HEK293 (cell line): ENCODE measurements around the gene KLHL21.

Experiments used
- CTCF ChIA-PET: fragments of 350-600 bp; formaldehyde crosslinking; extraction: SDS; loops from one replicate; lab custom pipeline; 2021; ENCODE audit warnings: antibody characterized with exemption; lab: Yijun Ruan, JAX
- POLR2A ChIA-PET: fragments of 300-600 bp; formaldehyde crosslinking; extraction: SDS; loops from one replicate; lab custom pipeline; 2020; ENCODE audit warnings: antibody characterized with exemption, inconsistent platforms; lab: Yijun Ruan, JAX
- H3K27ac ChIP-seq: fragments of 200-500 bp; sonication (Bioruptor generic); 2 replicates; pipeline ENCODE4 v1.5.1; 2014; ENCODE audit warnings: low read depth, low read length, control low read depth, inconsistent platforms; ENCODE audit errors: extremely low read depth
- H3K36me3 ChIP-seq, 2 experiments: fragments of 200-500 bp in 1 of 2; sonication (Bioruptor generic) in 1 of 2; 1 replicate in 1 of 2; 2 replicates in 1 of 2; pipeline ENCODE4 v1.5.1; 2014 to 2017; ENCODE audit warnings: inconsistent platforms in 2 of 2, low read length in 2 of 2; ENCODE audit not compliant: control insufficient read depth in 2 of 2, insufficient read depth in 1 of 2
- H3K4me1 ChIP-seq: fragments of 200-500 bp; sonication (Bioruptor generic); 2 replicates; pipeline ENCODE4 v1.5.1; 2014; ENCODE audit warnings: mild to moderate bottlenecking, low read length, inconsistent platforms; ENCODE audit not compliant: control insufficient read depth, insufficient read depth
- H3K4me3 ChIP-seq: 2 replicates; pipeline ENCODE4 v1.5.1; 2011; ENCODE audit warnings: low read depth, mild to moderate bottlenecking, control low read depth, low read length, moderate library complexity
- H3K9me3 ChIP-seq: fragments of 200-500 bp; sonication (Bioruptor generic); 2 replicates; pipeline ENCODE4 v1.5.1; 2014; ENCODE audit warnings: low read depth, low read length, inconsistent platforms; ENCODE audit not compliant: control insufficient read depth, insufficient read depth
- GFI1B ChIP-seq: fragments of 450-650 bp; formaldehyde crosslinking; IDR thresholded peaks from 2 replicates; pipeline ENCODE4 v1.5.1; 2016; ENCODE audit warnings: missing biosample characterization, missing genetic modification characterization
- GLIS2 ChIP-seq: fragments of 450-650 bp; formaldehyde crosslinking; IDR thresholded peaks from 2 replicates; pipeline ENCODE4 v1.5.1; 2016; ENCODE audit warnings: missing biosample characterization, missing genetic modification characterization
- HOXA7 ChIP-seq: sonication (generic); formaldehyde crosslinking; IDR thresholded peaks from 2 replicates; pipeline ENCODE4 v1.8.1; 2022; ENCODE audit warnings: missing genetic modification reagents, borderline replicate concordance
- IKZF3 ChIP-seq: fragments of 450-650 bp; IDR thresholded peaks from 2 replicates; pipeline ENCODE4 v1.5.0; 2018; ENCODE audit warnings: missing biosample characterization, mild to moderate bottlenecking, missing genetic modification characterization, moderate library complexity
- KLF1 ChIP-seq: fragments of 450-650 bp; formaldehyde crosslinking; IDR thresholded peaks from 2 replicates; pipeline ENCODE4 v1.5.1; 2016; ENCODE audit warnings: missing biosample characterization, missing genetic modification characterization
- OSR2 ChIP-seq: fragments of 450-650 bp; formaldehyde crosslinking; IDR thresholded peaks from 2 replicates; pipeline ENCODE4 v1.5.1; 2016; ENCODE audit warnings: missing biosample characterization, missing genetic modification characterization
- PRDM1 ChIP-seq: fragments of 450-650 bp; formaldehyde crosslinking; IDR thresholded peaks from 2 replicates; pipeline ENCODE4; 2016; ENCODE audit warnings: missing biosample characterization, missing genetic modification characterization
- TCF7L2 ChIP-seq: IDR thresholded peaks from 2 replicates; pipeline ENCODE4 v1.6.1; 2011; ENCODE audit warnings: low read depth, mild to moderate bottlenecking, inconsistent platforms, low read length, moderate library complexity, borderline replicate concordance
- ZNF121 ChIP-seq: fragments of 450-650 bp; formaldehyde crosslinking; IDR thresholded peaks from 2 replicates; pipeline ENCODE4 v1.5.1; 2016; ENCODE audit warnings: missing biosample characterization, missing genetic modification characterization
- ZNF202 ChIP-seq: fragments of 450-650 bp; formaldehyde crosslinking; IDR thresholded peaks from 2 replicates; pipeline ENCODE4 v1.5.1; 2016; ENCODE audit warnings: missing biosample characterization, missing genetic modification characterization, borderline replicate concordance
- ZNF211 ChIP-seq: fragments of 450-650 bp; formaldehyde crosslinking; IDR thresholded peaks from 2 replicates; pipeline ENCODE4 v1.5.1; 2016; ENCODE audit warnings: low read depth, missing biosample characterization, missing genetic modification characterization
- ZNF214 ChIP-seq: fragments of 450-650 bp; formaldehyde crosslinking; IDR thresholded peaks from 2 replicates; pipeline ENCODE4 v1.5.1; 2017; ENCODE audit warnings: missing biosample characterization, mild to moderate bottlenecking, missing genetic modification characterization, borderline replicate concordance
- ZNF248 ChIP-seq: fragments of 450-650 bp; formaldehyde crosslinking; IDR thresholded peaks from 2 replicates; pipeline ENCODE4 v1.5.1; 2017; ENCODE audit warnings: missing biosample characterization, missing genetic modification characterization
- ZNF335 ChIP-seq: fragments of 450-650 bp; formaldehyde crosslinking; conservative IDR thresholded peaks from 2 replicates; pipeline ENCODE4 v1.5.1; 2016; ENCODE audit warnings: missing biosample characterization, missing genetic modification characterization
- ZNF404 ChIP-seq: fragments of 450-650 bp; formaldehyde crosslinking; IDR thresholded peaks from 2 replicates; pipeline ENCODE4 v1.5.1; 2017; ENCODE audit warnings: missing biosample characterization, missing genetic modification characterization
- ZNF48 ChIP-seq: fragments of 450-650 bp; formaldehyde crosslinking; IDR thresholded peaks from 2 replicates; pipeline ENCODE4 v1.5.1; 2016; ENCODE audit warnings: missing biosample characterization, missing genetic modification characterization
- ZNF501 ChIP-seq: fragments of 450-650 bp; formaldehyde crosslinking; IDR thresholded peaks from 2 replicates; pipeline ENCODE4 v1.5.1; 2016; ENCODE audit warnings: missing biosample characterization, missing genetic modification characterization
- ZNF549 ChIP-seq: fragments of 450-650 bp; IDR thresholded peaks from 2 replicates; pipeline ENCODE4 v1.5.1; 2018; ENCODE audit warnings: missing biosample characterization, missing genetic modification characterization, mild to moderate bottlenecking, inconsistent platforms, moderate library complexity
- ZNF610 ChIP-seq: fragments of 450-650 bp; formaldehyde crosslinking; IDR thresholded peaks from 2 replicates; pipeline ENCODE4 v1.5.1; 2016; ENCODE audit warnings: missing biosample characterization, missing genetic modification characterization, borderline replicate concordance
- ZNF624 ChIP-seq: fragments of 450-650 bp; formaldehyde crosslinking; IDR thresholded peaks from 2 replicates; pipeline ENCODE4 v1.5.1; 2017; ENCODE audit warnings: missing biosample characterization, missing genetic modification characterization
- ZNF707 ChIP-seq: fragments of 450-650 bp; formaldehyde crosslinking; IDR thresholded peaks from 2 replicates; pipeline ENCODE4 v1.5.1; 2016; ENCODE audit warnings: missing biosample characterization, missing genetic modification characterization
- ZNF768 ChIP-seq: fragments of 450-650 bp; formaldehyde crosslinking; IDR thresholded peaks from 2 replicates; pipeline ENCODE4 v1.5.1; 2018; ENCODE audit warnings: missing biosample characterization, mild to moderate bottlenecking, missing genetic modification characterization
- ZNF785 ChIP-seq: fragments of 450-650 bp; formaldehyde crosslinking; IDR thresholded peaks from 2 replicates; pipeline ENCODE4 v1.5.1; 2016; ENCODE audit warnings: missing biosample characterization, missing genetic modification characterization
- TF ChIP-seq, protein P1 (sequence below): fragments of 450-650 bp; formaldehyde crosslinking; IDR thresholded peaks from 2 replicates; pipeline ENCODE4 v1.5.1; 2016; ENCODE audit warnings: missing biosample characterization, missing genetic modification characterization
- TF ChIP-seq, protein P2 (sequence below): fragments of 450-650 bp; formaldehyde crosslinking; IDR thresholded peaks from 2 replicates; pipeline ENCODE4 v1.5.1; 2016; ENCODE audit warnings: missing biosample characterization, missing genetic modification characterization
- TF ChIP-seq, protein P3 (sequence below): fragments of 450-650 bp; formaldehyde crosslinking; IDR thresholded peaks from 2 replicates; pipeline ENCODE4 v1.5.1; 2016; ENCODE audit warnings: missing biosample characterization, missing genetic modification characterization
- TF ChIP-seq, protein P4 (sequence below): fragments of 450-650 bp; formaldehyde crosslinking; IDR thresholded peaks from 2 replicates; pipeline ENCODE4 v1.5.1; 2016; ENCODE audit warnings: missing biosample characterization, missing genetic modification characterization, borderline replicate concordance

KLHL21 gene

DNA sequence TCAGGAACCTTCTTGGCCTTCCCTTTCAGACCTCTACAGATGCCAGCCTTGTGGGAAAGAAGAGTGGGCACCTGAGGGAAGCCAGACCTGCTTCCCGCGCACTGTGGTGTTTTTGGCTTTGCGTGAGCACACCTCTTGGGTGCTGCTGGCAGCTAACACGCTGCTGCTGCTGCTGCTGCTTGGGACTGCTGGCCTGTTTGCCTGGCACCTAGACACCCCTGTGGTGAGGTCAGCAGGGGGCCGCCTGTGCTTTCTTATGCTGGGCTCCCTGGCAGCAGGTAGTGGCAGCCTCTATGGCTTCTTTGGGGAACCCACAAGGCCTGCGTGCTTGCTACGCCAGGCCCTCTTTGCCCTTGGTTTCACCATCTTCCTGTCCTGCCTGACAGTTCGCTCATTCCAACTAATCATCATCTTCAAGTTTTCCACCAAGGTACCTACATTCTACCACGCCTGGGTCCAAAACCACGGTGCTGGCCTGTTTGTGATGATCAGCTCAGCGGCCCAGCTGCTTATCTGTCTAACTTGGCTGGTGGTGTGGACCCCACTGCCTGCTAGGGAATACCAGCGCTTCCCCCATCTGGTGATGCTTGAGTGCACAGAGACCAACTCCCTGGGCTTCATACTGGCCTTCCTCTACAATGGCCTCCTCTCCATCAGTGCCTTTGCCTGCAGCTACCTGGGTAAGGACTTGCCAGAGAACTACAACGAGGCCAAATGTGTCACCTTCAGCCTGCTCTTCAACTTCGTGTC is 23.9 kb downstream of the KLHL21 start (continued):
- TF ChIP-seq, protein P1, sequence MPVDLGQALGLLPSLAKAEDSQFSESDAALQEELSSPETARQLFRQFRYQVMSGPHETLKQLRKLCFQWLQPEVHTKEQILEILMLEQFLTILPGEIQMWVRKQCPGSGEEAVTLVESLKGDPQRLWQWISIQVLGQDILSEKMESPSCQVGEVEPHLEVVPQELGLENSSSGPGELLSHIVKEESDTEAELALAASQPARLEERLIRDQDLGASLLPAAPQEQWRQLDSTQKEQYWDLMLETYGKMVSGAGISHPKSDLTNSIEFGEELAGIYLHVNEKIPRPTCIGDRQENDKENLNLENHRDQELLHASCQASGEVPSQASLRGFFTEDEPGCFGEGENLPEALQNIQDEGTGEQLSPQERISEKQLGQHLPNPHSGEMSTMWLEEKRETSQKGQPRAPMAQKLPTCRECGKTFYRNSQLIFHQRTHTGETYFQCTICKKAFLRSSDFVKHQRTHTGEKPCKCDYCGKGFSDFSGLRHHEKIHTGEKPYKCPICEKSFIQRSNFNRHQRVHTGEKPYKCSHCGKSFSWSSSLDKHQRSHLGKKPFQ (tag by site-specific recombination) = no peak
- TF ChIP-seq ZNF707 (tag by site-specific recombination) (no peak), ZNF501 (tag by site-specific recombination) (no peak), ZNF610 (tag by site-specific recombination) (no peak), ZNF549 (tag by site-specific recombination) (no peak), ZNF48 (tag by site-specific recombination) (no peak), GLIS2 (tag by site-specific recombination) (no peak), ZNF202 (tag by site-specific recombination) (no peak), HOXA7 (CRISPR knock-in tag) (no peak), ZNF624 (no peak), IKZF3 (tag by site-specific recombination) (no peak), ZNF211 (tag by site-specific recombination) (no peak), ZNF404 (tag by site-specific recombination) (no peak), KLF1 (tag by site-specific recombination) (no peak)
- TF ChIP-seq, all 188 proteins: peak for 0

DNA sequence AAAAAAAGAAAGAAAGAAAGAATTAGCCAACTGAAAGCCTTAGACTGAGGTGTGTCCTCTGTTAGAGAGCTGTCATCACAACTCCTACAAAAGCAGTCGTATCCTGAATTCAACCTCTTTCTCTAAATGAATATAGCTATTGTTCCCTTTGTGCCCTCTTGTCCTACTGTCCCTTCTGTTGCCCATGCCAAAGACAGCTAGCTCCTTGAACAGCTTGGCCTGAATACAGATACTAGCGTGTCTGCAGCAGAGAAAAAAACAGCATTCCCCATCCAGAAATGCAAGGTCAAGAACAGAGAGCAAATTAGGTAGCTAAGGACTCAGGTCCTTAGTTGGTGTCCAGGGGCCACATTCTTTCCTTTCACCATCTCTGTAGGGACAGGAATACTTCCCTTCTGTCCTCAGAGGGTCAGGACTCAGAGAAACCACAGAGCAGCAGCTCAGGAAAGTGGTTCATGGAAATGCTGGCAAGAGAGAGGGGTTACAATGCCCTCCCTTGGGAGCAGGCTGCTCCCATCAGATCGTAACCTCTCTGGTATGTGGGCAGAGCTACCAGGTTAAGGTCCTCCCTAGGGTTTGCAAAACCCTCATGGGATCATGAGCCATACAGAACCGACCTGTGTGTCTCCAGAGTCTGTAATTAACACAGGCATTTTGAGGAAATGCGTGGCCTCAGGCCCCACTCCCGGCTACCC is 24.7 kb downstream of the KLHL21 start:
- TF ChIP-seq, protein P2, sequence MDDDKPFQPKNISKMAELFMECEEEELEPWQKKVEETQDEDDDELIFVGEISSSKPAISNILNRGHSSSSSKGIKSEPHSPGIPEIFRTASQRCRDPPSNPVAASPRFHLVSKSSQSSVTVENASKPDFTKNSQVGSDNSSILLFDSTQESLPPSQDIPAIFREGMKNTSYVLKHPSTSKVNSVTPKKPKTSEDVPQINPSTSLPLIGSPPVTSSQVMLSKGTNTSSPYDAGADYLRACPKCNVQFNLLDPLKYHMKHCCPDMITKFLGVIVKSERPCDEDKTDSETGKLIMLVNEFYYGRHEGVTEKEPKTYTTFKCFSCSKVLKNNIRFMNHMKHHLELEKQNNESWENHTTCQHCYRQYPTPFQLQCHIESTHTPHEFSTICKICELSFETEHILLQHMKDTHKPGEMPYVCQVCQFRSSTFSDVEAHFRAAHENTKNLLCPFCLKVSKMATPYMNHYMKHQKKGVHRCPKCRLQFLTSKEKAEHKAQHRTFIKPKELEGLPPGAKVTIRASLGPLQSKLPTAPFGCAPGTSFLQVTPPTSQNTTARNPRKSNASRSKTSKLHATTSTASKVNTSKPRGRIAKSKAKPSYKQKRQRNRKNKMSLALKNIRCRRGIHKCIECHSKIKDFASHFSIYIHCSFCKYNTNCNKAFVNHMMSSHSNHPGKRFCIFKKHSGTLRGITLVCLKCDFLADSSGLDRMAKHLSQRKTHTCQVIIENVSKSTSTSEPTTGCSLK (tag by site-specific recombination) = no peak
- no peak for TF ChIP-seq ZNF214 (tag by site-specific recombination)
- TF ChIP-seq ZNF768 (tag by site-specific recombination) = no peak
- no peak for TF ChIP-seq ZNF707 (tag by site-specific recombination)
- no peak for TF ChIP-seq TCF7L2
- TF ChIP-seq OSR2 = no peak
- no peak for TF ChIP-seq ZNF335
- TF ChIP-seq ZNF248 (tag by site-specific recombination) = no peak
- TF ChIP-seq ZNF549 (tag by site-specific recombination) = no peak
- TF ChIP-seq, protein P3, sequence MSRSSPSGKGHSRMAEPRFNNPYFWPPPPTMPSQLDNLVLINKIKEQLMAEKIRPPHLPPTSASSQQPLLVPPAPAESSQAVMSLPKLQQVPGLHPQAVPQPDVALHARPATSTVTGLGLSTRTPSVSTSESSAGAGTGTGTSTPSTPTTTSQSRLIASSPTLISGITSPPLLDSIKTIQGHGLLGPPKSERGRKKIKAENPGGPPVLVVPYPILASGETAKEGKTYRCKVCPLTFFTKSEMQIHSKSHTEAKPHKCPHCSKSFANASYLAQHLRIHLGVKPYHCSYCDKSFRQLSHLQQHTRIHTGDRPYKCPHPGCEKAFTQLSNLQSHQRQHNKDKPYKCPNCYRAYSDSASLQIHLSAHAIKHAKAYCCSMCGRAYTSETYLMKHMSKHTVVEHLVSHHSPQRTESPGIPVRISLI (tag by site-specific recombination) = no peak
- no peak for TF ChIP-seq GFI1B
- TF ChIP-seq HOXA7 (CRISPR knock-in tag) = no peak
- no peak for TF ChIP-seq ZNF785
- no peak for TF ChIP-seq ZNF121 (tag by site-specific recombination)
- TF ChIP-seq PRDM1 = no peak
- TF ChIP-seq, protein P4, sequence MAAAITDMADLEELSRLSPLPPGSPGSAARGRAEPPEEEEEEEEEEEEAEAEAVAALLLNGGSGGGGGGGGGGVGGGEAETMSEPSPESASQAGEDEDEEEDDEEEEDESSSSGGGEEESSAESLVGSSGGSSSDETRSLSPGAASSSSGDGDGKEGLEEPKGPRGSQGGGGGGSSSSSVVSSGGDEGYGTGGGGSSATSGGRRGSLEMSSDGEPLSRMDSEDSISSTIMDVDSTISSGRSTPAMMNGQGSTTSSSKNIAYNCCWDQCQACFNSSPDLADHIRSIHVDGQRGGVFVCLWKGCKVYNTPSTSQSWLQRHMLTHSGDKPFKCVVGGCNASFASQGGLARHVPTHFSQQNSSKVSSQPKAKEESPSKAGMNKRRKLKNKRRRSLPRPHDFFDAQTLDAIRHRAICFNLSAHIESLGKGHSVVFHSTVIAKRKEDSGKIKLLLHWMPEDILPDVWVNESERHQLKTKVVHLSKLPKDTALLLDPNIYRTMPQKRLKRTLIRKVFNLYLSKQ (tag by site-specific recombination) = no peak
- peaks cover 0 to 20% of the 10 kb centered on the region in 2 experiments; a peak in 1 of 3 replicates for H3K36me3 ChIP-seq
- no peak overlapping the region for H3K27ac ChIP-seq
- POLR2A ChIA-PET = no interaction called here
- CTCF ChIA-PET = interaction anchor here (0.5 to 1.4 kb wide), 4 partner anchors 24 to 389 kb away, joined by 3 to 9 read pairs (median 4); partner anchors contain the start of gene NOL9
- H3K9me3 ChIP-seq = no peaks in the 10 kb centered on the region
- H3K4me3 ChIP-seq = no peak overlapping the region
- peaks cover 9% of the 10 kb centered on the region for H3K4me1 ChIP-seq
